GM12878 (cell line): ENCODE results near the gene RWDD4. TPM values are rescaled to one million over a fixed set of nuclear protein-coding genes. Genes with fewer than 3 reads are reported as not detected.

Experiments used
- ATAC-seq: fragments of 200-7000 bp; cut with Tn5 transposase; 3 replicates; pipeline ENCODE4 v1.9.1; 2020; ENCODE audit warnings: mild to moderate bottlenecking, moderate library complexity
- BruUV-seq: library from RNA; stranded (reverse); fragments of 400-500 nt; replicated peaks from 2 replicates; lab custom pipeline; 2021; lab: Mats Ljungman, UMichigan
- CTCF ChIA-PET: fragments of 300-600 bp; sonication (Branson Sonifier 250); formaldehyde crosslinking; extraction: SDS; loops from one replicate; lab custom pipeline; 2021; ENCODE audit warnings: inconsistent platforms; lab: Yijun Ruan, JAX
- POLR2A ChIA-PET: fragments of 350-600 bp; formaldehyde crosslinking; extraction: SDS; loops from one replicate; lab custom pipeline; 2021; ENCODE audit warnings: inconsistent platforms; lab: Charles Lee
- RAD21 ChIA-PET: fragments of 300-600 bp; sonication (Branson Sonifier 250); formaldehyde crosslinking; loops from one replicate; lab custom pipeline; 2023; ENCODE audit warnings: antibody characterized with exemption; ENCODE audit not compliant: unreplicated experiment; lab: Charles Lee
- SMC1A ChIA-PET: fragments of 300-600 bp; sonication (Branson Sonifier 250); formaldehyde crosslinking; loops from one replicate; lab custom pipeline; 2023; ENCODE audit not compliant: unreplicated experiment, uncharacterized antibody; lab: Charles Lee
- DNase-seq: peaks from one replicate; pipeline ENCODE4 v3.0.0-alpha.2; 2011; ENCODE audit warnings: low read depth, low spot score
- FAIRE-seq: peaks from 3 replicates; lab custom pipeline; 2011; peaks lifted over from hg19 to GRCh38; lab: Jason Lieb, UNC
- H2AFZ ChIP-seq: 2 replicates; pipeline ENCODE4 v1.6.0; 2011; ENCODE audit warnings: low read depth, low read length, control low read depth; ENCODE audit not compliant: control insufficient read depth
- H3K27ac ChIP-seq: 2 replicates; pipeline ENCODE4 v1.5.1; 2011; ENCODE audit warnings: control low read depth; ENCODE audit not compliant: control insufficient read depth, insufficient read depth
- H3K27me3 ChIP-seq, 2 experiments: replicated peaks in 1 of 2; 2 replicates each; pipeline versions ENCODE4 v1.6.0 to v1.6.1; 2011; ENCODE audit warnings: low read length in 1 of 2; ENCODE audit not compliant: control insufficient read depth in 2 of 2, insufficient read depth in 2 of 2
- H3K36me3 ChIP-seq, 2 experiments: 2 replicates each; pipeline ENCODE4 v1.5.1; 2011; ENCODE audit warnings: low read length in 1 of 2; ENCODE audit not compliant: control insufficient read depth in 2 of 2, insufficient read depth in 2 of 2
- H3K4me1 ChIP-seq: 2 replicates; pipeline ENCODE4 v1.6.1; 2011; ENCODE audit warnings: mild to moderate bottlenecking, low read length, moderate library complexity, mixed read lengths; ENCODE audit not compliant: control insufficient read depth, insufficient read depth
- H3K4me2 ChIP-seq: 2 replicates; pipeline ENCODE4 v1.6.0; 2011; ENCODE audit warnings: control low read depth; ENCODE audit not compliant: control insufficient read depth, insufficient read depth
- H3K4me3 ChIP-seq: fragments of 200-600 bp; sonication (generic); 2 replicates; pipeline ENCODE4 v1.5.1; 2016
- H3K79me2 ChIP-seq: 2 replicates; pipeline ENCODE4 v1.6.0; 2011; ENCODE audit warnings: low read length; ENCODE audit not compliant: control insufficient read depth, insufficient read depth
- H3K9ac ChIP-seq: 2 replicates; pipeline ENCODE4 v1.8.0; 2011; ENCODE audit warnings: low read length, control low read depth, mixed read lengths; ENCODE audit not compliant: control insufficient read depth, insufficient read depth
- H3K9me3 ChIP-seq: replicated peaks from 3 replicates; pipeline ENCODE4 v1.5.1; 2011; ENCODE audit warnings: mild to moderate bottlenecking, low read length; ENCODE audit not compliant: control insufficient read depth, insufficient read depth
- H4K20me1 ChIP-seq: 2 replicates; pipeline ENCODE4 v1.6.0; 2011; ENCODE audit not compliant: control insufficient read depth, insufficient read depth
- ATF7 ChIP-seq: fragments of 450-650 bp; IDR thresholded peaks from 2 replicates; pipeline ENCODE4 v1.6.1; 2016; ENCODE audit warnings: low read depth, mild to moderate bottlenecking
- MLLT1 ChIP-seq: fragments of 450-650 bp; IDR thresholded peaks from 2 replicates; pipeline ENCODE4 v1.6.1; 2016; ENCODE audit warnings: mild to moderate bottlenecking
- SPI1 ChIP-seq: IDR thresholded peaks from 2 replicates; pipeline ENCODE4 v1.6.1; 2011; ENCODE audit warnings: low read depth, mild to moderate bottlenecking, low read length, moderate library complexity, borderline replicate concordance; ENCODE audit not compliant: insufficient read depth
- TCF7 ChIP-seq: IDR thresholded peaks from 2 replicates; pipeline ENCODE4 v1.6.1; 2014; ENCODE audit warnings: antibody characterized with exemption, borderline replicate concordance
- USF2 ChIP-seq: IDR thresholded peaks from 2 replicates; pipeline ENCODE4 v1.6.1; 2011; ENCODE audit warnings: low read depth, low read length, improper control_type of control experiment, borderline replicate concordance
- ZNF384 ChIP-seq: IDR thresholded peaks from 2 replicates; pipeline ENCODE4 v1.6.1; 2012; ENCODE audit warnings: low read depth, mild to moderate bottlenecking, low read length, improper control_type of control experiment, borderline replicate concordance
- WGBS: methylation state at CpG from one replicate; pipeline ENCODE4 v1.1.6; 2016; ENCODE audit warnings: low lambda C conversion rate; ENCODE audit not compliant: insufficient replicate concordance, insufficient coverage; ENCODE audit errors: missing lambda C conversion rate; 5-methylcytosine and 5-hydroxymethylcytosine counted together
- in situ Hi-C: fragments of 300-500 bp; cut with MboI; formaldehyde crosslinking; loops from 9 replicates; pipeline ENCODE4 v1.14.3; 2018; ENCODE audit warnings: mixed read lengths
- intact Hi-C: fragments of 100-400 bp; cut with micrococcal nuclease; formaldehyde crosslinking; loops from one replicate; pipeline ENCODE4 v1.14.2; 2022; ENCODE audit not compliant: unreplicated experiment
- polyA plus RNA-seq, 11 experiments: library from polyadenylated mRNA; depleted of rRNA in 4 of 11; unstranded in 6 of 11; stranded (reverse) in 5 of 11; fragments of >200 nt; fragmentation: Nextera tagmentation in 4 of 11; fragmentation: Illumina TruSeq in 1 of 11; extraction: Ambion mirVana in 4 of 11; extraction: Trizol in 1 of 11; gene quantifications; 1 replicate in 1 of 11; 2 replicates in 10 of 11; pipeline versions ENCODE4 v1.2.1 to v1.2.3, GENCODE V29; 2011 to 2016; ENCODE audit warnings: inconsistent platforms in 2 of 11, missing spikeins in 2 of 11, low read depth in 1 of 11
- total RNA-seq, 4 experiments: library from RNA; depleted of rRNA in 3 of 4; stranded (reverse); fragments of >200 nt in 3 of 4; fragmentation: Illumina TruSeq in 1 of 4; extraction: Trizol in 1 of 4; gene quantifications; 2 replicates each; pipeline versions ENCODE4 v1.2.1 to v1.2.3, GENCODE V29; 2013 to 2021

RWDD4 gene
- total and polyA plus RNA-seq, 10 of the 15 experiments (the other 5 are each of a cell fraction or from before 2014, with no cell fraction given), result 11.2 to 37.8 (median 19.9) TPM

- WGBS, result 70% methylated on average over 3 of the region's 3 CpGs
- H2AFZ ChIP-seq, result peak overlapping the region; percentile 4; the same call in 1 of the 2 replicates
- H3K79me2 ChIP-seq, result peaks cover 35% of the 10 kb centered on the region
Measured at GRCh38 chr4:183657564-183657963, 1.4 kb downstream of the RWDD4 start.

More at GRCh38 chr4:183657564-183657963, 1.4 kb downstream of the RWDD4 start:
- intact Hi-C loops, result no loop called here
- Histone ChIP-seq H3K9me3 (no peaks in the 10 kb centered on the region), H3K27ac (no peak overlapping the region), H3K4me3 (peak overlapping the region; percentile 80), H4K20me1 (no peaks in the 10 kb centered on the region), H3K36me3 (no peaks in the 10 kb centered on the region; a peak in 1 of 4 replicates), H3K4me1 (no peaks in the 10 kb centered on the region), H3K4me2 (peak overlapping the region; percentile 90), H3K27me3 (no peaks in the 10 kb centered on the region), H3K9ac (peak overlapping the region; percentile 94; the same call in 1 of the 2 replicates)
- in situ Hi-C loops, result no loop called here
- DNase-seq, result no peak
- TF ChIP-seq USF2, result no peak
- no peak for TF ChIP-seq ATF7
- TF ChIP-seq MLLT1, result no peak
- no peak for TF ChIP-seq TCF7
- no peak for TF ChIP-seq ZNF384
- TF ChIP-seq SPI1, result peak; percentile 30; the same call in 1 of the 2 replicates
- BruUV-seq, result no TSS peak
- FAIRE-seq, result no peak
- ChIA-PET CTCF (interaction anchor here (0.8 kb wide), 1 partner anchor 10 kb away, joined by 3 read pairs; no protein-coding TSS in a partner anchor), POLR2A (interaction anchor here (0.6 to 0.9 kb wide), 2 partner anchors 155 to 992 kb away, joined by 3 to 4 read pairs; partner anchors contain the start of genes CASP3 and PRIMPOL), SMC1A (no interaction called here), RAD21 (interaction anchor here (0.9 kb wide), 1 partner anchor 11 kb away, joined by 3 read pairs; no protein-coding TSS in a partner anchor)
- ATAC-seq, result no peak
